ENCODE measurements around the gene FAM83D.

GRCh38 chr20:38985060-38985459, 58.8 kb downstream of the FAM83D start:
- TF ChIP-seq, protein P1, sequence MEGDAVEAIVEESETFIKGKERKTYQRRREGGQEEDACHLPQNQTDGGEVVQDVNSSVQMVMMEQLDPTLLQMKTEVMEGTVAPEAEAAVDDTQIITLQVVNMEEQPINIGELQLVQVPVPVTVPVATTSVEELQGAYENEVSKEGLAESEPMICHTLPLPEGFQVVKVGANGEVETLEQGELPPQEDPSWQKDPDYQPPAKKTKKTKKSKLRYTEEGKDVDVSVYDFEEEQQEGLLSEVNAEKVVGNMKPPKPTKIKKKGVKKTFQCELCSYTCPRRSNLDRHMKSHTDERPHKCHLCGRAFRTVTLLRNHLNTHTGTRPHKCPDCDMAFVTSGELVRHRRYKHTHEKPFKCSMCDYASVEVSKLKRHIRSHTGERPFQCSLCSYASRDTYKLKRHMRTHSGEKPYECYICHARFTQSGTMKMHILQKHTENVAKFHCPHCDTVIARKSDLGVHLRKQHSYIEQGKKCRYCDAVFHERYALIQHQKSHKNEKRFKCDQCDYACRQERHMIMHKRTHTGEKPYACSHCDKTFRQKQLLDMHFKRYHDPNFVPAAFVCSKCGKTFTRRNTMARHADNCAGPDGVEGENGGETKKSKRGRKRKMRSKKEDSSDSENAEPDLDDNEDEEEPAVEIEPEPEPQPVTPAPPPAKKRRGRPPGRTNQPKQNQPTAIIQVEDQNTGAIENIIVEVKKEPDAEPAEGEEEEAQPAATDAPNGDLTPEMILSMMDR (IDR thresholded peaks at IDR 0.05): no peak
- no peak for TF ChIP-seq POLR2A (IDR thresholded peaks at IDR 0.05)
